Effector CD8-positive, alpha-beta T cell (primary cell): ENCODE measurements around the gene TIGD2.

ENCODE experiments used
- DNase-seq: peaks from one replicate; lab custom pipeline; 2025; lab: John Stamatoyannopoulos, UW

The TIGD2 gene

DNA sequence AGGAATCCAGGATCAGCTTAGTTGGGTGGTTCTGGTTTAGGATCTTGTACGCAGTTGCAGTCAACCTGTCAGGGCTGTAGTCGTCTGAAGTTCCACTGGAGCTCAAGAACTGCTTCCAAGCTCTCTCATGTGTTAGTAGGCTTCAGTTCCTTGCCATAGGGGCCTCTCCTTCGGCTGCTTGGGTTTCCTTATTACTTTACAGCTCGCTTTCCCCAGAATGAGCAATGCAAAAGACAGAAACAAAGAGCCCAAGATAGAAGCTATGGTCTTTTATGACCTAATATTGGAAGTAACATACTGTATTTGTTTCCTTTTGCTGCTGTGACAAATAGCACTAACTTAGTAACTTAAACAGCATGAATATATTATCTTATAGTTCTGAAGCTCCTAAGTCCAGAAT, 51.7 kb downstream of the TIGD2 start:
- DNase-seq, result no peak

DNA sequence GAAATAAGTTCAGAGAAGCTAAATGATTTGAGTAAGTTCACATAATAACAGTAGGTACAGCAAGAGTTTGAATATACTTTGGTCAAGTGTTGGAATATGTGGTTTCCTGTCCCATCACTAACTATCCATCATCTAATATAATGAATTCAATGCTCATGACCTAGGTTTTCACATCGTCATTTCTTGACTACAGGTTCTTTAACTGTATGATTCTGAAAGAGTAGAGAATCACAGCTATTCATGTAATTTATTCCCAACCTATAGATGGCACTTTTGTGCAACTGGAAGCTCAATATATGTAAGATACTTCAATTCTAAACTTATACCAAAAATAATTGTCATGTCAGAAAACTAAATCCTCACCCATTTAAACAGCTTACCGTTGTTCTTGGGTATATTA, 53.1 kb downstream of the TIGD2 start:
- DNase-seq, result no peak
